HEK293T (cell line): Measurements from ENCODE around the gene RNU6-7.

Source experiments
- BHLHE40 ChIP-seq: fragments of 450-650 bp; IDR thresholded peaks from 2 replicates; pipeline ENCODE4 v1.6.1; 2016; ENCODE audit warnings: mild to moderate bottlenecking, moderate library complexity, borderline replicate concordance
- FOXM1 ChIP-seq: fragments of 450-650 bp; IDR thresholded peaks from 2 replicates; pipeline ENCODE4 v1.6.1; 2017; ENCODE audit warnings: mild to moderate bottlenecking, borderline replicate concordance

DNA sequence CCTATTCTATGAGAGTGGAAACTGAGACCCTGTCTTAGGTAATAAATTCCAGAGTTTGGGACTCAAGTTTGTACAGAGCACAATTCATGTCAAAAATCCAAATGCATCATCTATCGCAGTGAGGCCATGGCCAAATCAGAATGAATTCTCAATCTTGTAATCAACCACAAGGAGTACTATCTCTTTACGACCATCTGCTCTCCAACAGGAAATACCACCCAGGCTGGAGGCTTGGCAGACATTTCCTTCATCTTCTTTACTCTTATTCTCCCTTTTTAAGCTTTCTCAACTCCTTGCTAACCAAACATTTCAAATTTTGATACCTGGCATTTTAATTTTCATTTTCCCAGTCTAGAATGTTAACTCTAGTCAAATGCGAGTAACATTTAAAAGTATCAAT lies 32.7 kb upstream of the RNU6-7 start:
- TF ChIP-seq BHLHE40: no peak
- no peak for TF ChIP-seq FOXM1
